22Rv1 (cell line): ENCODE results near the gene NAV2.

Experiments used
- ZFX ChIP-seq: fragments of 450-650 bp; IDR thresholded peaks from 2 replicates; pipeline ENCODE4 v1.6.1; 2017; ENCODE audit warnings: antibody characterized with exemption, borderline replicate concordance
- TF ChIP-seq, protein P1 (sequence below): fragments of 450-650 bp; IDR thresholded peaks from 2 replicates; pipeline ENCODE4 v1.5.1; 2017; ENCODE audit warnings: mild to moderate bottlenecking

DNA sequence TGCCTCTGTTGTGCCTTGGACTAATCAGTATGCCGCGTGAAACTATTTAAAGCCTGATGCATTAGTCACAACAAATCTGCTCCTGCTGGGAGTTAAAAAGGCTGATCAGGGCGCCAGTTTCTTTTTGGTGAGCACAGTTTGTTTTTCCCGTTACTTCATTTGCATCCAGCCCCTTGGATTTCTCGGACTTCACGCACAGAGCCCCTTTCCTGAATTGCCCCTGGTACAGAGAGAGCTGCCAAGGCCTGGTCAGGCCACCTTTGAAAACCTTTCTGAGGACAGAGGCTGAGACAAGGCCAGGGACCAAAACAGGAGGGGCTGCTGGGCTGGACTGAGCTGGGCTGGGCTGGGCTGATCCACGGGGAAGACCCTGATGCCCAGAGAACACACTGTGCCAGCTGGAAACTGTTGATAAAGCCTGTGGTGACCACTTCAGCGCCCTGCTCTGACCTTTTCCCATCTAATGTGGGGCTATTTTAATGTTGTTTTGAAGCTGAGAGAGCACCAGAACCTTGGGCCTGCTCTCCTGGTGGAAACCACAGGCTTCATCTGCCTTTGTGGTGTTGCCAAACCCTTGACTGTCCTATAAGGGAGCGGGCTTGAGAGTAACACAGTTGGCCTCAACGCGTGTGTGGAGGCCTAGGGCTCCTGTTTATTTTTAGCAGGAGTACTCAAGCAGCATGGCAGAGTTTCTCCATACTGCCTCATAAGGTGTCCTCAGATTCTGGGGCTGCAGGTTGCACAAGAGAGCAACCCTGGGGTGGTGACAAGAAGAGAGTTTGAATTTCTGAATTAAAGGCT is 44.2 kb downstream of the NAV2 start:
- TF ChIP-seq, protein P1, sequence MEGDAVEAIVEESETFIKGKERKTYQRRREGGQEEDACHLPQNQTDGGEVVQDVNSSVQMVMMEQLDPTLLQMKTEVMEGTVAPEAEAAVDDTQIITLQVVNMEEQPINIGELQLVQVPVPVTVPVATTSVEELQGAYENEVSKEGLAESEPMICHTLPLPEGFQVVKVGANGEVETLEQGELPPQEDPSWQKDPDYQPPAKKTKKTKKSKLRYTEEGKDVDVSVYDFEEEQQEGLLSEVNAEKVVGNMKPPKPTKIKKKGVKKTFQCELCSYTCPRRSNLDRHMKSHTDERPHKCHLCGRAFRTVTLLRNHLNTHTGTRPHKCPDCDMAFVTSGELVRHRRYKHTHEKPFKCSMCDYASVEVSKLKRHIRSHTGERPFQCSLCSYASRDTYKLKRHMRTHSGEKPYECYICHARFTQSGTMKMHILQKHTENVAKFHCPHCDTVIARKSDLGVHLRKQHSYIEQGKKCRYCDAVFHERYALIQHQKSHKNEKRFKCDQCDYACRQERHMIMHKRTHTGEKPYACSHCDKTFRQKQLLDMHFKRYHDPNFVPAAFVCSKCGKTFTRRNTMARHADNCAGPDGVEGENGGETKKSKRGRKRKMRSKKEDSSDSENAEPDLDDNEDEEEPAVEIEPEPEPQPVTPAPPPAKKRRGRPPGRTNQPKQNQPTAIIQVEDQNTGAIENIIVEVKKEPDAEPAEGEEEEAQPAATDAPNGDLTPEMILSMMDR, result no peak
- no peak for TF ChIP-seq ZFX
